Measurements from ENCODE around the gene PIGC. TPM values are rescaled to one million over a fixed set of nuclear protein-coding genes. Genes with fewer than 3 reads are reported as not detected.

The PIGC gene
- total and polyA plus RNA-seq, 3 donors from 2014 or later: 25.2 to 45.6 (median 31.3) TPM

GRCh38 chr1:172482044-172482443, 38.2 kb upstream of the PIGC start:
- no peak overlapping the region for H3K4me3 ChIP-seq
- H3K36me3 ChIP-seq (ENCODE audit: low read depth, missing control alignments): no peaks in the 10 kb centered on the region
- H3K9me3 ChIP-seq: no peaks in the 10 kb centered on the region
- WGBS, 2 donors: 0 to 22% methylated on average over 1 of the region's 1 CpG
- intact Hi-C loops (cut with DNase I; ENCODE audit: low total_unique reads): no loop called here
- DNase-seq: no peak
- no peak overlapping the region for H3K27ac ChIP-seq
- no peak for TF ChIP-seq CTCF (IDR thresholded peaks at IDR 0.05)
- no peak for TF ChIP-seq POLR2A (IDR thresholded peaks at IDR 0.05)
- peaks cover 18% of the 10 kb centered on the region for H3K4me1 ChIP-seq
- no peaks in the 10 kb centered on the region for H3K27me3 ChIP-seq

GRCh38 chr1:172480431-172480830, 36.6 kb upstream of the PIGC start:
- Histone ChIP-seq H3K36me3 (ENCODE audit: low read depth, missing control alignments) (no peaks in the 10 kb centered on the region), H3K27ac (peak overlapping the region; percentile 3 to 37), H3K4me1 (peaks cover 14% of the 10 kb centered on the region), H3K4me3 (no peak overlapping the region), H3K9me3 (no peaks in the 10 kb centered on the region), H3K27me3 (no peaks in the 10 kb centered on the region)
- TF ChIP-seq POLR2A (IDR thresholded peaks at IDR 0.05) (no peak), CTCF (IDR thresholded peaks at IDR 0.05) (no peak)
- DNase-seq: no peak
- intact Hi-C loops (cut with DNase I; ENCODE audit: low total_unique reads): no loop called here
- WGBS, 2 donors: 65 to 77% methylated on average over 3 of the region's 3 CpGs

- Histone ChIP-seq H3K9me3 (no peaks in the 10 kb centered on the region), H3K27me3 (no peaks in the 10 kb centered on the region), H3K27ac (no peak overlapping the region), H3K4me1 (peaks cover 27% of the 10 kb centered on the region), H3K36me3 (ENCODE audit: low read depth, missing control alignments) (no peaks in the 10 kb centered on the region), H3K4me3 (no peak overlapping the region)
- intact Hi-C loops (cut with DNase I; ENCODE audit: low total_unique reads): no loop called here
- no peak for TF ChIP-seq POLR2A (IDR thresholded peaks at IDR 0.05)
- TF ChIP-seq CTCF (IDR thresholded peaks at IDR 0.05): no peak
- no peak for DNase-seq
These were observed 34.6 kb upstream of the PIGC start for GRCh38 chr1:172478485-172478884.

- no peak for TF ChIP-seq CTCF (IDR thresholded peaks at IDR 0.05)
- no peak for TF ChIP-seq POLR2A (IDR thresholded peaks at IDR 0.05)
- DNase-seq: no peak
- Histone ChIP-seq H3K27ac (no peak overlapping the region), H3K27me3 (no peaks in the 10 kb centered on the region), H3K36me3 (ENCODE audit: low read depth, missing control alignments) (no peaks in the 10 kb centered on the region), H3K9me3 (no peaks in the 10 kb centered on the region), H3K4me1 (peaks cover 34% of the 10 kb centered on the region), H3K4me3 (no peak overlapping the region)
- WGBS, 2 donors: 95 to 100% methylated on average over 1 of the region's 1 CpG
- intact Hi-C loops (cut with DNase I; ENCODE audit: low total_unique reads): no loop called here
These were observed 33.9 kb upstream of the PIGC start for GRCh38 chr1:172477741-172478140.

GRCh38 chr1:172477216-172477615, 33.3 kb upstream of the PIGC start:
- Histone ChIP-seq H3K4me3 (no peak overlapping the region), H3K27ac (no peak overlapping the region), H3K9me3 (no peaks in the 10 kb centered on the region), H3K27me3 (no peaks in the 10 kb centered on the region), H3K4me1 (peaks cover 39% of the 10 kb centered on the region), H3K36me3 (ENCODE audit: low read depth, missing control alignments) (no peaks in the 10 kb centered on the region)
- TF ChIP-seq CTCF (IDR thresholded peaks at IDR 0.05) (no peak), POLR2A (IDR thresholded peaks at IDR 0.05) (no peak)
- DNase-seq: no peak
- intact Hi-C loops (cut with DNase I; ENCODE audit: low total_unique reads): no loop called here
- WGBS, 2 donors: 74 to 89% methylated on average over 2 of the region's 2 CpGs
